Measurements from ENCODE around the gene UNC5C. TPM values are rescaled to one million over a fixed set of nuclear protein-coding genes. Genes with fewer than 3 reads are reported as not detected.

The UNC5C gene
- total and polyA plus RNA-seq, 2 experiments from 2014 or later, result 3.5 to 16.0 TPM

DNA sequence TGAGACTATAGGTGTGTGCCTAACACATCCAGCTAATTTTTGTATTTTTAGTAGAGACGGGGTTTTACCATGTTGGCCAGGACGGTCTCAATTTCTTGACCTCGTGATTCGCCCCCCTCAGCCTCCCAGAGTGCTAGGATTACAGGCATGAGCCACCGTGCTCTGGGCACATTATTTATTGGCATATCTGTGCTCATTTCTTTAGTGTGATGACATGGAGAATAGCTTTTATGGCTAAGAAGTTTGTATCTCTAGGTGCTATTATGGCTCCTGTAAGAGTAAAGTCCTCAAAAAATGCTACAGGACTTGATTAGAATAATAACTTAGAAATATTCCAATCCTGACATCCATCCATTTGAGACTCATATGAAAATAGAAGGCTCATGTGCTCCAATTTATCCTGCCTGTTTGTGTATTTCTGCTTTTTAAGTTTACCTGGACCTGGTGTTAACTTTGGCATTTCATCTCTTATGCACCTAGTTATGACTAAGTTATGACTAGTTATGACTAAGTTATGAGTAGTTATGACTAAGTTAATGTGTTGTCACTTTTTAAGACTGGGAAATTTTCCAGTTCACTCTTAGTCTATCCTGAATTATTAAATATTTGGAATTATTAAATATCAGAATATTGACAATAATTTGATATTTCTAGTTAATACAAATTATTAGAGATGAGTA lies 36.4 kb upstream of the UNC5C start:
- TF ChIP-seq EZH2phosphoT487 (IDR thresholded peaks at IDR 0.05; ENCODE audit: low read depth, severe bottlenecking, unreplicated experiment) (no peak), EZH2 (IDR thresholded peaks at IDR 0.05; ENCODE audit: borderline replicate concordance) (no peak)
- TF ChIP-seq, protein P1, sequence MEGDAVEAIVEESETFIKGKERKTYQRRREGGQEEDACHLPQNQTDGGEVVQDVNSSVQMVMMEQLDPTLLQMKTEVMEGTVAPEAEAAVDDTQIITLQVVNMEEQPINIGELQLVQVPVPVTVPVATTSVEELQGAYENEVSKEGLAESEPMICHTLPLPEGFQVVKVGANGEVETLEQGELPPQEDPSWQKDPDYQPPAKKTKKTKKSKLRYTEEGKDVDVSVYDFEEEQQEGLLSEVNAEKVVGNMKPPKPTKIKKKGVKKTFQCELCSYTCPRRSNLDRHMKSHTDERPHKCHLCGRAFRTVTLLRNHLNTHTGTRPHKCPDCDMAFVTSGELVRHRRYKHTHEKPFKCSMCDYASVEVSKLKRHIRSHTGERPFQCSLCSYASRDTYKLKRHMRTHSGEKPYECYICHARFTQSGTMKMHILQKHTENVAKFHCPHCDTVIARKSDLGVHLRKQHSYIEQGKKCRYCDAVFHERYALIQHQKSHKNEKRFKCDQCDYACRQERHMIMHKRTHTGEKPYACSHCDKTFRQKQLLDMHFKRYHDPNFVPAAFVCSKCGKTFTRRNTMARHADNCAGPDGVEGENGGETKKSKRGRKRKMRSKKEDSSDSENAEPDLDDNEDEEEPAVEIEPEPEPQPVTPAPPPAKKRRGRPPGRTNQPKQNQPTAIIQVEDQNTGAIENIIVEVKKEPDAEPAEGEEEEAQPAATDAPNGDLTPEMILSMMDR (IDR thresholded peaks at IDR 0.05; ENCODE audit: poor library complexity), result no peak
- WGBS (ENCODE audit: low lambda C conversion rate, missing lambda C conversion rate), result 71% methylated on average over 5 of the region's 5 CpGs
- no peaks in the 10 kb centered on the region for H3K36me3 ChIP-seq (replicated peaks; ENCODE audit: insufficient read depth, low read depth)
- H3K79me2 ChIP-seq, result no peaks in the 10 kb centered on the region
- H4K20me1 ChIP-seq (ENCODE audit: insufficient read depth, poor library complexity, severe bottlenecking), result no peaks in the 10 kb centered on the region
- no peak overlapping the region for H3K4me3 ChIP-seq
- no peaks in the 10 kb centered on the region for H3K9me2 ChIP-seq (replicated peaks; ENCODE audit: insufficient read depth)
- H3K27me3 ChIP-seq, result no peaks in the 10 kb centered on the region
- DNase-seq (ENCODE audit: low spot score), result no peak
- no peak overlapping the region for H3K27ac ChIP-seq
- H3K4me1 ChIP-seq (ENCODE audit: insufficient read depth), result no peaks in the 10 kb centered on the region
- H3K4me2 ChIP-seq, result no peak overlapping the region
- H2AFZ ChIP-seq, result no peak overlapping the region
- H3K9me3 ChIP-seq (ENCODE audit: low read depth), result no peaks in the 10 kb centered on the region

DNA sequence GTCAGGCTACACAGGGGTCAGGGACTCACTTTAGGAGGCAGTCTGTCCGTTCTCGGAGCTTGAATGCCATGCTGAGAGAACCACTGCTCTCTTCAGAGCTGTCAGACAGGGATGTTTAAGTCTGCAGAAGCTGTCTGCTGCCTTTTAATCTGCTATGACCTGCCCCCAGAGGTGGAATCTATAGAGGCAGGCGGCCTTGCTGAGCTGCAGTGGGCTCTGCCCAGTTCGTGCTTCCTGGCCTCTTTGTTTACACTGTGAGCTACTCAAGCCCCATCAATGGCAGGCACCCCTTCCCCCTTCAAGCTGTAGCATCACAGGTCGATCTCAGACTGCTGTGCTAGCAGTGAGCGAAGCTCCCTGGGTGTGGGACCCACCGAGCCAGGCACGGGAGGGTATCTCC lies 31.5 kb upstream of the UNC5C start:
- no peaks in the 10 kb centered on the region for H3K36me3 ChIP-seq (replicated peaks; ENCODE audit: insufficient read depth, low read depth)
- no peak overlapping the region for H3K4me2 ChIP-seq
- no peak for DNase-seq (ENCODE audit: low spot score)
- no peak overlapping the region for H3K4me3 ChIP-seq
- 71% methylated on average over 8 of the region's 8 CpGs for WGBS (ENCODE audit: low lambda C conversion rate, missing lambda C conversion rate)
- no peaks in the 10 kb centered on the region for H3K27me3 ChIP-seq
- no peaks in the 10 kb centered on the region for H4K20me1 ChIP-seq (ENCODE audit: insufficient read depth, poor library complexity, severe bottlenecking)
- no peak overlapping the region for H3K27ac ChIP-seq
- H3K9me3 ChIP-seq (ENCODE audit: low read depth), result no peaks in the 10 kb centered on the region
- no peak overlapping the region for H2AFZ ChIP-seq
- no peaks in the 10 kb centered on the region for H3K9me2 ChIP-seq (replicated peaks; ENCODE audit: insufficient read depth)
- H3K4me1 ChIP-seq (ENCODE audit: insufficient read depth), result no peaks in the 10 kb centered on the region
- no peaks in the 10 kb centered on the region for H3K79me2 ChIP-seq
- TF ChIP-seq EZH2 (IDR thresholded peaks at IDR 0.05; ENCODE audit: borderline replicate concordance), result no peak
- TF ChIP-seq EZH2phosphoT487 (IDR thresholded peaks at IDR 0.05; ENCODE audit: low read depth, severe bottlenecking, unreplicated experiment), result no peak
- TF ChIP-seq, protein P1 (IDR thresholded peaks at IDR 0.05; ENCODE audit: poor library complexity), result no peak

- WGBS (ENCODE audit: low lambda C conversion rate, missing lambda C conversion rate), result 55% methylated on average over 6 of the region's 6 CpGs
- H3K9me3 ChIP-seq (ENCODE audit: low read depth), result no peaks in the 10 kb centered on the region
- TF ChIP-seq EZH2phosphoT487 (IDR thresholded peaks at IDR 0.05; ENCODE audit: low read depth, severe bottlenecking, unreplicated experiment), result no peak
- no peak for TF ChIP-seq EZH2 (IDR thresholded peaks at IDR 0.05; ENCODE audit: borderline replicate concordance)
- no peaks in the 10 kb centered on the region for H3K9me2 ChIP-seq (replicated peaks; ENCODE audit: insufficient read depth)
- peak overlapping the region; percentile 53 for H3K4me2 ChIP-seq
- no peak overlapping the region for H2AFZ ChIP-seq
- H4K20me1 ChIP-seq (ENCODE audit: insufficient read depth, poor library complexity, severe bottlenecking), result no peaks in the 10 kb centered on the region
- H3K27ac ChIP-seq, result no peak overlapping the region
- H3K79me2 ChIP-seq, result no peaks in the 10 kb centered on the region
- no peaks in the 10 kb centered on the region for H3K36me3 ChIP-seq (replicated peaks; ENCODE audit: insufficient read depth, low read depth)
- H3K4me3 ChIP-seq, result no peak overlapping the region
- H3K27me3 ChIP-seq, result no peaks in the 10 kb centered on the region
- peak; percentile 68 for DNase-seq (ENCODE audit: low spot score)
- no peaks in the 10 kb centered on the region for H3K4me1 ChIP-seq (ENCODE audit: insufficient read depth)
Measured at GRCh38 chr4:95572304-95572991, 23.7 kb upstream of the UNC5C start.

GRCh38 chr4:95571577-95571976 lies 22.8 kb upstream of the UNC5C start:
- DNase-seq (ENCODE audit: low spot score), result no peak
- H3K27ac ChIP-seq, result no peak overlapping the region
- no peak overlapping the region for H3K4me2 ChIP-seq
- TF ChIP-seq, protein P1 (IDR thresholded peaks at IDR 0.05; ENCODE audit: poor library complexity), result no peak
- TF ChIP-seq EZH2phosphoT487 (IDR thresholded peaks at IDR 0.05; ENCODE audit: low read depth, severe bottlenecking, unreplicated experiment) (no peak), EZH2 (IDR thresholded peaks at IDR 0.05; ENCODE audit: borderline replicate concordance) (no peak)
- H3K4me1 ChIP-seq (ENCODE audit: insufficient read depth), result no peaks in the 10 kb centered on the region
- H3K9me3 ChIP-seq (ENCODE audit: low read depth), result no peaks in the 10 kb centered on the region
- no peak overlapping the region for H3K4me3 ChIP-seq
- WGBS (ENCODE audit: low lambda C conversion rate, missing lambda C conversion rate), result 96% methylated on average over 1 of the region's 1 CpG
- H3K36me3 ChIP-seq (replicated peaks; ENCODE audit: insufficient read depth, low read depth), result no peaks in the 10 kb centered on the region
- H2AFZ ChIP-seq, result no peak overlapping the region
- no peaks in the 10 kb centered on the region for H3K79me2 ChIP-seq
- no peaks in the 10 kb centered on the region for H3K9me2 ChIP-seq (replicated peaks; ENCODE audit: insufficient read depth)
- no peaks in the 10 kb centered on the region for H3K27me3 ChIP-seq
- H4K20me1 ChIP-seq (ENCODE audit: insufficient read depth, poor library complexity, severe bottlenecking), result no peaks in the 10 kb centered on the region

All from hepatocyte (in vitro differentiated cells).